ENCODE data around the gene NFATC1. TPM values are rescaled to one million over a fixed set of nuclear protein-coding genes. Genes with fewer than 3 reads are reported as not detected.
A peak's percentile ranks its signal among the peaks of the same experiment; 100 is the strongest.

Gene NFATC1
- polyA plus RNA-seq, 2 donors = 1.3 to 1.9 TPM

- H3K36me3 ChIP-seq (ENCODE audit: control insufficient read depth in 2 of 2, insufficient read depth in 2 of 2, low read length in 1 of 2) = peaks cover 0 to 12% of the 10 kb centered on the region in 2 donors
- peak overlapping the region in 1 of 2 donors; percentile 31 for H3K27ac ChIP-seq (ENCODE audit: low read depth in 2 of 2, low read length in 1 of 2)
- no peaks in the 10 kb centered on the region for H3K9me3 ChIP-seq (ENCODE audit: control insufficient read depth in 2 of 2, insufficient read depth in 1 of 2, low read depth in 1 of 2, low read length in 1 of 2)
- H3K4me3 ChIP-seq (ENCODE audit: low read depth in 1 of 2, low read length in 2 of 2) = no peak overlapping the region
- H3K27me3 ChIP-seq (ENCODE audit: control insufficient read depth in 1 of 2, insufficient read depth in 2 of 2, low read length in 2 of 2) = no peaks in the 10 kb centered on the region
- 72 to 77% methylated on average over 9 of the region's 9 CpGs for WGBS, 2 donors
- peaks cover 0 to 11% of the 10 kb centered on the region in 2 donors for H3K4me1 ChIP-seq (ENCODE audit: control insufficient read depth in 2 of 2, insufficient read depth in 2 of 2, low read length in 1 of 2)
Measured at GRCh38 chr18:79459946-79460480, 64.3 kb downstream of the NFATC1 start.

GRCh38 chr18:79460481-79461300 lies 65.0 kb downstream of the NFATC1 start:
- H3K27ac ChIP-seq (ENCODE audit: low read depth in 2 of 2, low read length in 1 of 2) = no peak overlapping the region
- H3K4me1 ChIP-seq (ENCODE audit: control insufficient read depth in 2 of 2, insufficient read depth in 2 of 2, low read length in 1 of 2) = peaks cover 0 to 11% of the 10 kb centered on the region in 2 donors
- H3K4me3 ChIP-seq (ENCODE audit: low read depth in 1 of 2, low read length in 2 of 2) = no peak overlapping the region
- H3K27me3 ChIP-seq (ENCODE audit: control insufficient read depth in 1 of 2, insufficient read depth in 2 of 2, low read length in 2 of 2) = no peaks in the 10 kb centered on the region
- H3K36me3 ChIP-seq (ENCODE audit: control insufficient read depth in 2 of 2, insufficient read depth in 2 of 2, low read length in 1 of 2) = peaks cover 0 to 12% of the 10 kb centered on the region in 2 donors
- WGBS, 2 donors = 87 to 89% methylated on average over 31 of the region's 31 CpGs
- no peaks in the 10 kb centered on the region for H3K9me3 ChIP-seq (ENCODE audit: control insufficient read depth in 2 of 2, insufficient read depth in 1 of 2, low read depth in 1 of 2, low read length in 1 of 2)

- peaks cover 0 to 9% of the 10 kb centered on the region in 2 donors for H3K36me3 ChIP-seq (ENCODE audit: control insufficient read depth in 2 of 2, insufficient read depth in 2 of 2, low read length in 1 of 2)
- no peaks in the 10 kb centered on the region for H3K9me3 ChIP-seq (ENCODE audit: control insufficient read depth in 2 of 2, insufficient read depth in 1 of 2, low read depth in 1 of 2, low read length in 1 of 2)
- WGBS, 2 donors = 86 to 91% methylated on average over 22 of the region's 22 CpGs
- H3K27ac ChIP-seq (ENCODE audit: low read depth in 2 of 2, low read length in 1 of 2) = no peak overlapping the region
- no peaks in the 10 kb centered on the region for H3K27me3 ChIP-seq (ENCODE audit: control insufficient read depth in 1 of 2, insufficient read depth in 2 of 2, low read length in 2 of 2)
- no peak overlapping the region for H3K4me3 ChIP-seq (ENCODE audit: low read depth in 1 of 2, low read length in 2 of 2)
- peaks cover 0 to 11% of the 10 kb centered on the region in 2 donors for H3K4me1 ChIP-seq (ENCODE audit: control insufficient read depth in 2 of 2, insufficient read depth in 2 of 2, low read length in 1 of 2)
Measured at GRCh38 chr18:79461627-79462026, 65.9 kb downstream of the NFATC1 start.

GRCh38 chr18:79463424-79463960 lies 67.8 kb downstream of the NFATC1 start:
- no peak overlapping the region for H3K4me3 ChIP-seq (ENCODE audit: low read depth in 1 of 2, low read length in 2 of 2)
- H3K36me3 ChIP-seq (ENCODE audit: control insufficient read depth in 2 of 2, insufficient read depth in 2 of 2, low read length in 1 of 2) = peaks cover 0 to 14% of the 10 kb centered on the region in 2 donors
- H3K27ac ChIP-seq (ENCODE audit: low read depth in 2 of 2, low read length in 1 of 2) = no peak overlapping the region
- peaks cover 0 to 7% of the 10 kb centered on the region in 2 donors for H3K4me1 ChIP-seq (ENCODE audit: control insufficient read depth in 2 of 2, insufficient read depth in 2 of 2, low read length in 1 of 2)
- 90 to 91% methylated on average over 25 of the region's 25 CpGs for WGBS, 2 donors
- H3K9me3 ChIP-seq (ENCODE audit: control insufficient read depth in 2 of 2, insufficient read depth in 1 of 2, low read depth in 1 of 2, low read length in 1 of 2) = no peaks in the 10 kb centered on the region
- no peaks in the 10 kb centered on the region for H3K27me3 ChIP-seq (ENCODE audit: control insufficient read depth in 1 of 2, insufficient read depth in 2 of 2, low read length in 2 of 2)

- 75 to 77% methylated on average over 26 of the region's 26 CpGs for WGBS, 2 donors
- no peak overlapping the region for H3K27ac ChIP-seq (ENCODE audit: low read depth in 2 of 2, low read length in 1 of 2)
Measured at GRCh38 chr18:79465392-79465991, 69.8 kb downstream of the NFATC1 start.

GRCh38 chr18:79466591-79466990 lies 70.9 kb downstream of the NFATC1 start:
- no peaks in the 10 kb centered on the region for H3K9me3 ChIP-seq (ENCODE audit: control insufficient read depth in 2 of 2, insufficient read depth in 1 of 2, low read depth in 1 of 2, low read length in 1 of 2)
- WGBS, 2 donors = 88 to 90% methylated on average over 15 to 16 of the region's 16 CpGs
- H3K4me1 ChIP-seq (ENCODE audit: control insufficient read depth in 2 of 2, insufficient read depth in 2 of 2, low read length in 1 of 2) = no peaks in the 10 kb centered on the region
- no peak overlapping the region for H3K4me3 ChIP-seq (ENCODE audit: low read depth in 1 of 2, low read length in 2 of 2)
- no peaks in the 10 kb centered on the region for H3K27me3 ChIP-seq (ENCODE audit: control insufficient read depth in 1 of 2, insufficient read depth in 2 of 2, low read length in 2 of 2)
- H3K36me3 ChIP-seq (ENCODE audit: control insufficient read depth in 2 of 2, insufficient read depth in 2 of 2, low read length in 1 of 2) = peaks cover 0 to 9% of the 10 kb centered on the region in 2 donors
- no peak overlapping the region for H3K27ac ChIP-seq (ENCODE audit: low read depth in 2 of 2, low read length in 1 of 2)

More at GRCh38 chr18:79465392-79465991, 69.8 kb downstream of the NFATC1 start:
- H3K4me3 ChIP-seq (ENCODE audit: low read depth in 1 of 2, low read length in 2 of 2) = no peak overlapping the region
- H3K9me3 ChIP-seq (ENCODE audit: control insufficient read depth in 2 of 2, insufficient read depth in 1 of 2, low read depth in 1 of 2, low read length in 1 of 2) = no peaks in the 10 kb centered on the region
- no peaks in the 10 kb centered on the region for H3K4me1 ChIP-seq (ENCODE audit: control insufficient read depth in 2 of 2, insufficient read depth in 2 of 2, low read length in 1 of 2)
- peaks cover 0 to 16% of the 10 kb centered on the region in 2 donors for H3K36me3 ChIP-seq (ENCODE audit: control insufficient read depth in 2 of 2, insufficient read depth in 2 of 2, low read length in 1 of 2)
- H3K27me3 ChIP-seq (ENCODE audit: control insufficient read depth in 1 of 2, insufficient read depth in 2 of 2, low read length in 2 of 2) = no peaks in the 10 kb centered on the region

GRCh38 chr18:79467126-79467525 lies 71.4 kb downstream of the NFATC1 start:
- peaks cover 0 to 7% of the 10 kb centered on the region in 2 donors for H3K36me3 ChIP-seq (ENCODE audit: control insufficient read depth in 2 of 2, insufficient read depth in 2 of 2, low read length in 1 of 2)

GRCh38 chr18:79468119-79468789 lies 72.5 kb downstream of the NFATC1 start:
- Histone ChIP-seq H3K4me1 (ENCODE audit: control insufficient read depth in 2 of 2, insufficient read depth in 2 of 2, low read length in 1 of 2) (no peaks in the 10 kb centered on the region), H3K9me3 (ENCODE audit: control insufficient read depth in 2 of 2, insufficient read depth in 1 of 2, low read depth in 1 of 2, low read length in 1 of 2) (no peaks in the 10 kb centered on the region), H3K27me3 (ENCODE audit: control insufficient read depth in 1 of 2, insufficient read depth in 2 of 2, low read length in 2 of 2) (no peaks in the 10 kb centered on the region), H3K27ac (ENCODE audit: low read depth in 2 of 2, low read length in 1 of 2) (no peak overlapping the region), H3K4me3 (ENCODE audit: low read depth in 1 of 2, low read length in 2 of 2) (no peak overlapping the region), H3K36me3 (ENCODE audit: control insufficient read depth in 2 of 2, insufficient read depth in 2 of 2, low read length in 1 of 2) (peaks cover 0 to 7% of the 10 kb centered on the region in 2 donors)
- 86 to 87% methylated on average over 12 of the region's 12 CpGs for WGBS, 2 donors

More at GRCh38 chr18:79467126-79467525, 71.4 kb downstream of the NFATC1 start:
- Histone ChIP-seq H3K27me3 (ENCODE audit: control insufficient read depth in 1 of 2, insufficient read depth in 2 of 2, low read length in 2 of 2) (no peaks in the 10 kb centered on the region), H3K9me3 (ENCODE audit: control insufficient read depth in 2 of 2, insufficient read depth in 1 of 2, low read depth in 1 of 2, low read length in 1 of 2) (no peaks in the 10 kb centered on the region), H3K27ac (ENCODE audit: low read depth in 2 of 2, low read length in 1 of 2) (no peak overlapping the region), H3K4me1 (ENCODE audit: control insufficient read depth in 2 of 2, insufficient read depth in 2 of 2, low read length in 1 of 2) (no peaks in the 10 kb centered on the region), H3K4me3 (ENCODE audit: low read depth in 1 of 2, low read length in 2 of 2) (no peak overlapping the region)
- 97% methylated on average over 28 to 33 of the region's 33 CpGs for WGBS, 2 donors

- Histone ChIP-seq H3K9me3 (ENCODE audit: control insufficient read depth in 2 of 2, insufficient read depth in 1 of 2, low read depth in 1 of 2, low read length in 1 of 2) (peaks cover 0 to 2% of the 10 kb centered on the region in 2 donors), H3K4me1 (ENCODE audit: control insufficient read depth in 2 of 2, insufficient read depth in 2 of 2, low read length in 1 of 2) (no peaks in the 10 kb centered on the region), H3K36me3 (ENCODE audit: control insufficient read depth in 2 of 2, insufficient read depth in 2 of 2, low read length in 1 of 2) (peaks cover 0 to 7% of the 10 kb centered on the region in 2 donors), H3K4me3 (ENCODE audit: low read depth in 1 of 2, low read length in 2 of 2) (no peak overlapping the region), H3K27me3 (ENCODE audit: control insufficient read depth in 1 of 2, insufficient read depth in 2 of 2, low read length in 2 of 2) (no peaks in the 10 kb centered on the region), H3K27ac (ENCODE audit: low read depth in 2 of 2, low read length in 1 of 2) (no peak overlapping the region)
- 94 to 95% methylated on average over 17 of the region's 17 CpGs for WGBS, 2 donors
Measured at GRCh38 chr18:79469309-79469708, 73.6 kb downstream of the NFATC1 start.
